ENCODE data around the gene GALNT17.

GALNT17 gene

GRCh38 chr7:71237945-71238344 is 106.0 kb downstream of the GALNT17 start:
- Histone ChIP-seq H3K9ac (ENCODE audit: low read length) (no peak overlapping the region), H3K4me2 (ENCODE audit: low read depth, low read length) (no peak overlapping the region), H3K27ac (ENCODE audit: low read length) (no peak overlapping the region), H3K4me3 (ENCODE audit: low read length) (no peak overlapping the region), H3K9me2 (replicated peaks; ENCODE audit: insufficient read depth, low read length) (no peaks in the 10 kb centered on the region), H3K36me3 (replicated peaks; ENCODE audit: insufficient read depth, low read length) (no peaks in the 10 kb centered on the region), H3K27me3 (replicated peaks; ENCODE audit: insufficient read depth, low read length) (no peaks in the 10 kb centered on the region), H3K79me2 (ENCODE audit: low read length) (no peaks in the 10 kb centered on the region), H3K9me3 (replicated peaks; ENCODE audit: insufficient read depth, low read length) (no peaks in the 10 kb centered on the region), H3K4me1 (ENCODE audit: low read length) (no peaks in the 10 kb centered on the region), H4K20me1 (ENCODE audit: insufficient read depth, low read length) (no peaks in the 10 kb centered on the region), H2AFZ (ENCODE audit: low read length) (no peak overlapping the region), H3F3A (ENCODE audit: insufficient read depth, low read length) (no peaks in the 10 kb centered on the region)
- DNase-seq: no peak
- TF ChIP-seq EZH2 (optimal IDR thresholded peaks at IDR 0.05; ENCODE audit: low read depth, low read length): no peak
- TF ChIP-seq EZH2phosphoT487 (IDR thresholded peaks at IDR 0.05; ENCODE audit: low read length): no peak
- no peak for TF ChIP-seq CTCF (IDR thresholded peaks at IDR 0.05; ENCODE audit: low read length)

GRCh38 chr7:71238581-71239295 is 106.8 kb downstream of the GALNT17 start:
- Histone ChIP-seq H3F3A (ENCODE audit: insufficient read depth, low read length) (no peaks in the 10 kb centered on the region), H3K36me3 (replicated peaks; ENCODE audit: insufficient read depth, low read length) (no peaks in the 10 kb centered on the region), H4K20me1 (ENCODE audit: insufficient read depth, low read length) (no peaks in the 10 kb centered on the region), H2AFZ (ENCODE audit: low read length) (no peak overlapping the region), H3K9me2 (replicated peaks; ENCODE audit: insufficient read depth, low read length) (no peaks in the 10 kb centered on the region), H3K9ac (ENCODE audit: low read length) (no peak overlapping the region), H3K27me3 (replicated peaks; ENCODE audit: insufficient read depth, low read length) (no peaks in the 10 kb centered on the region), H3K27ac (ENCODE audit: low read length) (no peak overlapping the region), H3K4me3 (ENCODE audit: low read length) (no peak overlapping the region), H3K79me2 (ENCODE audit: low read length) (no peaks in the 10 kb centered on the region), H3K9me3 (replicated peaks; ENCODE audit: insufficient read depth, low read length) (no peaks in the 10 kb centered on the region), H3K4me1 (ENCODE audit: low read length) (no peaks in the 10 kb centered on the region), H3K4me2 (ENCODE audit: low read depth, low read length) (no peak overlapping the region)
- DNase-seq: no peak
- no peak for TF ChIP-seq EZH2phosphoT487 (IDR thresholded peaks at IDR 0.05; ENCODE audit: low read length)
- no peak for TF ChIP-seq CTCF (IDR thresholded peaks at IDR 0.05; ENCODE audit: low read length)
- no peak for TF ChIP-seq EZH2 (optimal IDR thresholded peaks at IDR 0.05; ENCODE audit: low read depth, low read length)

- no peaks in the 10 kb centered on the region for H3K27me3 ChIP-seq (replicated peaks; ENCODE audit: insufficient read depth, low read length)
- no peaks in the 10 kb centered on the region for H3F3A ChIP-seq (ENCODE audit: insufficient read depth, low read length)
- no peak overlapping the region for H3K9ac ChIP-seq (ENCODE audit: low read length)
- no peak overlapping the region for H3K27ac ChIP-seq (ENCODE audit: low read length)
- H4K20me1 ChIP-seq (ENCODE audit: insufficient read depth, low read length): no peaks in the 10 kb centered on the region
- no peaks in the 10 kb centered on the region for H3K36me3 ChIP-seq (replicated peaks; ENCODE audit: insufficient read depth, low read length)
- H3K4me3 ChIP-seq (ENCODE audit: low read length): no peak overlapping the region
- H2AFZ ChIP-seq (ENCODE audit: low read length): no peak overlapping the region
- no peaks in the 10 kb centered on the region for H3K9me2 ChIP-seq (replicated peaks; ENCODE audit: insufficient read depth, low read length)
- no peaks in the 10 kb centered on the region for H3K4me1 ChIP-seq (ENCODE audit: low read length)
- H3K79me2 ChIP-seq (ENCODE audit: low read length): no peaks in the 10 kb centered on the region
- no peaks in the 10 kb centered on the region for H3K9me3 ChIP-seq (replicated peaks; ENCODE audit: insufficient read depth, low read length)
- no peak overlapping the region for H3K4me2 ChIP-seq (ENCODE audit: low read depth, low read length)
- no peak for DNase-seq
- TF ChIP-seq EZH2 (optimal IDR thresholded peaks at IDR 0.05; ENCODE audit: low read depth, low read length) (no peak), EZH2phosphoT487 (IDR thresholded peaks at IDR 0.05; ENCODE audit: low read length) (no peak), CTCF (IDR thresholded peaks at IDR 0.05; ENCODE audit: low read length) (no peak)
Observed at GRCh38 chr7:71239586-71240268, 107.8 kb downstream of the GALNT17 start.
